Measurements from ENCODE around the gene ZXDB. TPM values are rescaled to one million over a fixed set of nuclear protein-coding genes. Genes with fewer than 3 reads are reported as not detected.
"Not testable (repeated sequence)": the region's sequence is repeated elsewhere in the genome, so short reads cannot be mapped to it uniquely, and the experiment has no call there.

ZXDB gene
- total RNA-seq, 2 donors from 2014 or later = 19.9 to 21.2 TPM

DNA sequence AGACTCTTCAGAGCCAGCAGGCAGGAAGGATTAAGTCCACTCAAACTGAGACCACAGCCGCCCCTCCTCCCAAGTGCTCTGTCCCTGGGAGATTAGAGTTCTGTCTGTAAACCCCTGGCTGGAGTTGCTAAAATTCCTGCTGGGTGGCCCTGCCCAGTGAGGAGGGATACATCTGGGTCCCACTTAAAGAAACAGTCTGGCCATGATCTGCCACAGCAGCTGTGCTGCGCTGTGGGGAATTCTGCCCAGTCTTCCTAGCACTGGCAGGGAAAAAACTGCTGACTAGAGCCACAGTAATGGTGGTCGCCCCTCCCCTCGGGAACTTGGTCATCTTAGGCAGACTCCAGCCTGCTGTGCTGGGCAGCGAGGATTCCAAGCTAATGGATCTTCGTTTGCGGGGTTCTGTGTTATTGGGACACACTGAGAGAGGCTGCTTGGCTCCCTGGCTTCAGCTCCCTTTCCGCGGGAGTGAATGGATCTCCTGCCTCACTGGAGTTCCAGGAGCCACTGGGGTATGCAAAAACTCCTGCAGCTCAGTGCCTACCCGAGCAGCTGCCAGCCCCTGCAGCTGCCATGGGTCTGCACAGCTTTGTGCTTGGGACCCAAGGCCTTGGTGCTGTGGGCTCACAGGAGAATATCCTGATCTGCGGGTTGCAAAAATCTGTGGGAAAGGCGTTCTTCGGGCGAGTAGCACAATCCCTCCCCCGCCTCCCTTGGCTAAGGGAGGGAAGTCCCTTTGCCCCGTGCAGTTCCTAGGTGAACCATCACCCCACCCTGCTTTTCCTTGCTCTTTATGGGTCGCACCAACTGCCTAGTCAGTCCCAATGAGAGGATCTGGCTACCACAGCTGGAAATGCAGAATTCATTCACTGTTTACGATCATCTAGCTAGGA lies 15.7 kb downstream of the ZXDB start:
- ATAC-seq = no peak
- H3K4me1 Mint-ChIP-seq = no peaks in the 10 kb centered on the region
- no peaks in the 10 kb centered on the region for H3K9me3 ChIP-seq (ENCODE audit: control insufficient read depth, low read length, poor library complexity, severe bottlenecking)
- no peak overlapping the region for H3K4me3 Mint-ChIP-seq
- H3K36me3 Mint-ChIP-seq (ENCODE audit: low read depth) = peaks cover 2% of the 10 kb centered on the region
- no peak for DNase-seq
- no peak overlapping the region for H3K27ac Mint-ChIP-seq
- no peaks in the 10 kb centered on the region for H3K27me3 Mint-ChIP-seq

DNA sequence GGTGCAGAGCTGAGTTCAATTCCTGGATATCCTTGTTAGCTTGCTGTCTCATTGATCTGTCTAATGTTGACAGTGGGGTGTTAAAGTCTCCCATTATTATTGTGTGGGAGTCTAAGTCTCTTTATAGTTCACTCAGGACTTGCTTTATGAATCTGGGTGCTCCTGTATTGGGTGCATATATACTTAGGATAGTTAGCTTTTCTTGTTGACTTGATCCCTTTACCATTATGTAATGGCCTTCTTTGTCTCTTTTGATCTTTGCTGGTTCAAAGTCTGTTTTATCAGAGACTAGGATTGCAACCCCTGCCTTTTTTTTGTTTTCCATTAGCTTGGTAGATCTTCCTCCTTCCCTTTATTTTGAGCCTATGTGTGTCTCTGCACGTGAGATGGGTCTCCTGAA lies 21.5 kb downstream of the ZXDB start:
- H3K4me3 Mint-ChIP-seq; H3K9me3 ChIP-seq (ENCODE audit: control insufficient read depth, low read length, poor library complexity, severe bottlenecking); H3K27ac Mint-ChIP-seq; H3K4me1 Mint-ChIP-seq; H3K36me3 Mint-ChIP-seq (ENCODE audit: low read depth); H3K27me3 Mint-ChIP-seq; DNase-seq; ATAC-seq: not testable (repeated sequence)

DNA sequence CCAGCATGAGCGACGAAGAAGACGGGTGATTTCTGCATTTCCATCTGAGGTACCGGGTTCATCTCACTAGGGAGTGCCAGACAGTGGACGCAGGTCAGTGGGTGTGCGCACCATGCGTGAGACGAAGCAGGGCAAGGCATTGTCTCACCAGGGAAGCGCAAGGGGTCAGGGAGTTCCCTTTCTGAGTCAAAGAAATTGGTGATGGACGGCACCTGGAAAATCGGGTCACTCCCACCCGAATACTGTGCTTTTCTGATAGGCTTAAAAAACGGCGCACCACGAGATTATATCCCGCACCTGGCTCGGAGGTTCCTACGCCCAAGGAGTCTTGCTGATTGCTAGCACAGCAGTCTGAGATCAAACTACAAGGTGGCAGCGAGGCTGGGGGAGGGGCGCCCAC lies 37.6 kb downstream of the ZXDB start:
- H3K4me3 Mint-ChIP-seq; H3K9me3 ChIP-seq (ENCODE audit: control insufficient read depth, low read length, poor library complexity, severe bottlenecking); H3K27me3 Mint-ChIP-seq; DNase-seq; H3K36me3 Mint-ChIP-seq (ENCODE audit: low read depth); H3K27ac Mint-ChIP-seq; ATAC-seq; H3K4me1 Mint-ChIP-seq: not testable (repeated sequence)

DNA sequence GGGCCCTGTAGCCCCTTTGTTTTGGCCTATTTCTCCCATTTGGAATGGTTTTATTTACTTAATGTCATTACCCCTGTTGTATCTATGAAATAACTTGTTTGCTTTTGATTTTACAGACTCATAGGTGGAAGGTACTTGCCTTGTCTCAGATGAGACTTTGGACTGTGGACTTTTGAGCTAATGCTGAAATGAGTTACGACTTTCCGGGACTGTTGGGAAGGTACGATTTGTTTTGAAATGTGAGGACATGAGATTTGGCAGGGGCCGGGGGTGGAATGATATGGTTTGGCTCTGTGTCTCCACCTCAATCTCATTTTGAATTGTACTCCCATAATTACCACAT lies 48.8 kb downstream of the ZXDB start:
- Mint-ChIP-seq H3K4me3 (no peak overlapping the region), H3K27ac (no peak overlapping the region), H3K4me1 (no peaks in the 10 kb centered on the region), H3K36me3 (ENCODE audit: low read depth) (no peaks in the 10 kb centered on the region), H3K27me3 (no peaks in the 10 kb centered on the region)
- no peaks in the 10 kb centered on the region for H3K9me3 ChIP-seq (ENCODE audit: control insufficient read depth, low read length, poor library complexity, severe bottlenecking)
- ATAC-seq = no peak
- no peak for DNase-seq

DNA sequence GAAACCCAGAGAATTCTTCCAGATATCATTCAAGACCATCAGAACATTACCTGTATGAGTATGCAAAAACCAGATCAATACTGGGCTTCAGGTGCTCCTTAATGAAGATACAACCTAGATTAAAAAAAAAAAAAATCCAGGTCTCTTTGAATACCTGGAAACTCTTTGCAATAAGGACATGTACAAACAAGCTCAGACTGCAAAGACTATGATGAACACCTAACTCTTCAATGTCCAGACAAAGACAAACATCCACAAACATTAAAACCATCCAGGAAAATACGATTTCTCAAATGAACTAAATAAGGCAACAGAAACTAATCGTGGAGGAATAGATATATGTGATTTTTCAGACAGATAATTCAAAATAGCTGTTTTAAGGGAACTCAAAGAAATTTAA lies 49.5 kb downstream of the ZXDB start:
- ATAC-seq = no peak

DNA sequence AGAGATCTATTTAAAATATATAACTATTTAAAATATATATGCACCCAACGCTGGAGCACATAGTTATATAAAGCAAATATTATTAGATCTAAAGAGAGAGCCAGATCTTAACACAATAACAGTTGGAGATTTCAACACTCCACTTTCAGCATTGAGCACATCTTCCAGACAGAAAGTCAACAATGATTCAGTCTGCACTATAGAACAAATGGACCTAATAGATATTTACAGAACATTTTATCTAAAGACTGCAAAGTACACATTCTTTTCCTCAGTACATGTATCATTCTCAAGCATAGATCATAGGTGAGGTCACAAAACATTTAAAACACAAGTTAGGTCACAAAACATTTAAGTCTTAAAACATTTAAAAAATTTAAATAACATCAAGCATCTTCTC lies 51.9 kb downstream of the ZXDB start:
- no peak for ATAC-seq
- no peaks in the 10 kb centered on the region for H3K36me3 Mint-ChIP-seq (ENCODE audit: low read depth)
- no peaks in the 10 kb centered on the region for H3K27me3 Mint-ChIP-seq
- no peak overlapping the region for H3K4me3 Mint-ChIP-seq
- DNase-seq = no peak
- H3K4me1 Mint-ChIP-seq = no peaks in the 10 kb centered on the region
- H3K27ac Mint-ChIP-seq = no peak overlapping the region
- no peaks in the 10 kb centered on the region for H3K9me3 ChIP-seq (ENCODE audit: control insufficient read depth, low read length, poor library complexity, severe bottlenecking)

More for the DNA sequence above, 49.5 kb downstream of the ZXDB start:
- H3K4me1 Mint-ChIP-seq = no peaks in the 10 kb centered on the region
- H3K9me3 ChIP-seq (ENCODE audit: control insufficient read depth, low read length, poor library complexity, severe bottlenecking) = no peaks in the 10 kb centered on the region
- H3K27ac Mint-ChIP-seq = no peak overlapping the region
- H3K36me3 Mint-ChIP-seq (ENCODE audit: low read depth) = no peaks in the 10 kb centered on the region
- H3K4me3 Mint-ChIP-seq = no peak overlapping the region
- no peak for DNase-seq
- no peaks in the 10 kb centered on the region for H3K27me3 Mint-ChIP-seq

DNA sequence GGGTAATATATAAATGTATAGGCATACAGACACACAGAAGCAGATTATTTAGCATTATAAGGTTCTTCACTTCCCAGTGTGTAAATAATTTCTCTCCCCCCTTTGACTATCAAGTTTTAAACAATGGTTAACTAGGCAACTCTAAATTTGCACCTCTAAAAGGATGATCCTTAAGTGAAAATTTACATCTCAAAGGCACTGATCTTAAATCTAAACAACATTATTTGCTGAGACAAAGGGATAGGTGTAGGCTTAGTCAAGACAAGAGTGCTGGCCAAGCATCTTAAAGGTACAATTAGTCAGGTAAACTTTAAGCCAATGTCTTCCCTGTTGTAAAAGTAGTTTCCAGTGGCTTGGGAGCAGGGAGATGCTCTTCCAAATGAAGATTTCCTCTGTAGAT lies 55.2 kb downstream of the ZXDB start:
- no peaks in the 10 kb centered on the region for H3K9me3 ChIP-seq (ENCODE audit: control insufficient read depth, low read length, poor library complexity, severe bottlenecking)
- no peak overlapping the region for H3K27ac Mint-ChIP-seq
- ATAC-seq (no peak), DNase-seq (no peak)
- H3K4me3 Mint-ChIP-seq = no peak overlapping the region
- H3K4me1 Mint-ChIP-seq = no peaks in the 10 kb centered on the region
- no peaks in the 10 kb centered on the region for H3K27me3 Mint-ChIP-seq
- no peaks in the 10 kb centered on the region for H3K36me3 Mint-ChIP-seq (ENCODE audit: low read depth)

Other genes starting within 250 kb of the ZXDB start
- gene NLRP2B, start 88.2 kb downstream of the ZXDB start, total RNA-seq = not detected